ENCODE measurements around the gene RAB27B. TPM values are rescaled to one million over a fixed set of nuclear protein-coding genes. Genes with fewer than 3 reads are reported as not detected.

The RAB27B gene
- total and polyA plus RNA-seq, 10 of the 15 experiments (the other 5 are each of a cell fraction or from before 2014, with no cell fraction given) = under 0.01 to 0.03 TPM; not detected in 8

DNA sequence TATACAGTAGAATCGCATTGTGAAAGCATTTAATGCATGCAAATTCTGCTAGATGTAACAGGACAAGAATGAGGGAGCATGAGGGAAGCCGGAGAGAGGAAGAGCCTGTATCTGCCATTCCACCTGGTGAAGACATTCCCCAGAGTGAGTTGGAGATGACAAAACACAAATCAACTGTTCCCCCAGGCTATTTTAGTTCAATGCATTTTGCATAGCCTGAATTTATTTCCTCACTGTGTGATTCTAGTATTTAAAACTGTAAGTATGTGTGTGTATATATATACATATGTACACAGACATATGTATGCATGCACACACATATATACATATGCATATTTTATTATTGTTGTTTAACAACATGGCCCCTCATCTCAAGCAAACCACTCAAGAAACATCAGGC is 76.3 kb downstream of the RAB27B start:
- Histone ChIP-seq H2AFZ (ENCODE audit: control insufficient read depth, low read depth, low read length) (no peak overlapping the region), H3K4me1 (ENCODE audit: control insufficient read depth, insufficient read depth, low read length) (no peaks in the 10 kb centered on the region), H3K36me3 (ENCODE audit: control insufficient read depth in 2 of 2, insufficient read depth in 2 of 2, low read length in 1 of 2) (no peaks in the 10 kb centered on the region), H3K27ac (ENCODE audit: control insufficient read depth, insufficient read depth) (no peak overlapping the region), H3K9me3 (replicated peaks; ENCODE audit: control insufficient read depth, insufficient read depth, low read length) (no peaks in the 10 kb centered on the region), H3K27me3 (replicated peaks in 1 of 2; ENCODE audit: control insufficient read depth in 2 of 2, insufficient read depth in 2 of 2, low read length in 1 of 2) (no peaks in the 10 kb centered on the region), H3K9ac (ENCODE audit: control insufficient read depth, insufficient read depth, low read length) (no peak overlapping the region), H4K20me1 (ENCODE audit: control insufficient read depth, insufficient read depth) (no peaks in the 10 kb centered on the region), H3K79me2 (ENCODE audit: control insufficient read depth, insufficient read depth, low read length) (no peaks in the 10 kb centered on the region), H3K4me2 (ENCODE audit: control insufficient read depth, insufficient read depth) (no peak overlapping the region), H3K4me3 (no peak overlapping the region)
- BruUV-seq (replicated peaks) = no TSS peak
- no peak for DNase-seq (ENCODE audit: low read depth, low spot score)
- ChIA-PET SMC1A (ENCODE audit: uncharacterized antibody, unreplicated experiment) (no interaction called here), POLR2A (no interaction called here), RAD21 (ENCODE audit: unreplicated experiment) (no interaction called here), CTCF (no interaction called here)
- intact Hi-C loops (cut with micrococcal nuclease; ENCODE audit: unreplicated experiment) (no loop called here), in situ Hi-C loops (cut with MboI) (no loop called here)
- WGBS (ENCODE audit: insufficient coverage, insufficient replicate concordance, low lambda C conversion rate, missing lambda C conversion rate) = 0% methylated on average over 2 of the region's 2 CpGs
- no peak for TF ChIP-seq ZSCAN29 (IDR thresholded peaks at IDR 0.05)
- no peak for TF ChIP-seq PAX5 (IDR thresholded peaks at IDR 0.05; ENCODE audit: borderline replicate concordance, low read depth, low read length)
- TF ChIP-seq ZNF217 (IDR thresholded peaks at IDR 0.05) = no peak
- no peak for TF ChIP-seq FOXK2 (IDR thresholded peaks at IDR 0.05)
- no peak for TF ChIP-seq ZBED1 (IDR thresholded peaks at IDR 0.05; ENCODE audit: borderline replicate concordance)
- TF ChIP-seq EZH2 (IDR thresholded peaks at IDR 0.05; ENCODE audit: borderline replicate concordance, control insufficient read depth, low read depth, low read length) = no peak
- no peak for TF ChIP-seq HDAC2 (IDR thresholded peaks at IDR 0.05)
- TF ChIP-seq, protein P1, sequence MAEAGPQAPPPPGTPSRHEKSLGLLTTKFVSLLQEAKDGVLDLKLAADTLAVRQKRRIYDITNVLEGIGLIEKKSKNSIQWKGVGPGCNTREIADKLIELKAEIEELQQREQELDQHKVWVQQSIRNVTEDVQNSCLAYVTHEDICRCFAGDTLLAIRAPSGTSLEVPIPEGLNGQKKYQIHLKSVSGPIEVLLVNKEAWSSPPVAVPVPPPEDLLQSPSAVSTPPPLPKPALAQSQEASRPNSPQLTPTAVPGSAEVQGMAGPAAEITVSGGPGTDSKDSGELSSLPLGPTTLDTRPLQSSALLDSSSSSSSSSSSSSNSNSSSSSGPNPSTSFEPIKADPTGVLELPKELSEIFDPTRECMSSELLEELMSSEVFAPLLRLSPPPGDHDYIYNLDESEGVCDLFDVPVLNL (IDR thresholded peaks at IDR 0.05; ENCODE audit: low read depth, low read length) = no peak
- no peak for TF ChIP-seq SMAD5 (IDR thresholded peaks at IDR 0.05; ENCODE audit: low read depth)
- TF ChIP-seq KDM1A (IDR thresholded peaks at IDR 0.05; ENCODE audit: borderline replicate concordance) = no peak
- TF ChIP-seq, protein P2, sequence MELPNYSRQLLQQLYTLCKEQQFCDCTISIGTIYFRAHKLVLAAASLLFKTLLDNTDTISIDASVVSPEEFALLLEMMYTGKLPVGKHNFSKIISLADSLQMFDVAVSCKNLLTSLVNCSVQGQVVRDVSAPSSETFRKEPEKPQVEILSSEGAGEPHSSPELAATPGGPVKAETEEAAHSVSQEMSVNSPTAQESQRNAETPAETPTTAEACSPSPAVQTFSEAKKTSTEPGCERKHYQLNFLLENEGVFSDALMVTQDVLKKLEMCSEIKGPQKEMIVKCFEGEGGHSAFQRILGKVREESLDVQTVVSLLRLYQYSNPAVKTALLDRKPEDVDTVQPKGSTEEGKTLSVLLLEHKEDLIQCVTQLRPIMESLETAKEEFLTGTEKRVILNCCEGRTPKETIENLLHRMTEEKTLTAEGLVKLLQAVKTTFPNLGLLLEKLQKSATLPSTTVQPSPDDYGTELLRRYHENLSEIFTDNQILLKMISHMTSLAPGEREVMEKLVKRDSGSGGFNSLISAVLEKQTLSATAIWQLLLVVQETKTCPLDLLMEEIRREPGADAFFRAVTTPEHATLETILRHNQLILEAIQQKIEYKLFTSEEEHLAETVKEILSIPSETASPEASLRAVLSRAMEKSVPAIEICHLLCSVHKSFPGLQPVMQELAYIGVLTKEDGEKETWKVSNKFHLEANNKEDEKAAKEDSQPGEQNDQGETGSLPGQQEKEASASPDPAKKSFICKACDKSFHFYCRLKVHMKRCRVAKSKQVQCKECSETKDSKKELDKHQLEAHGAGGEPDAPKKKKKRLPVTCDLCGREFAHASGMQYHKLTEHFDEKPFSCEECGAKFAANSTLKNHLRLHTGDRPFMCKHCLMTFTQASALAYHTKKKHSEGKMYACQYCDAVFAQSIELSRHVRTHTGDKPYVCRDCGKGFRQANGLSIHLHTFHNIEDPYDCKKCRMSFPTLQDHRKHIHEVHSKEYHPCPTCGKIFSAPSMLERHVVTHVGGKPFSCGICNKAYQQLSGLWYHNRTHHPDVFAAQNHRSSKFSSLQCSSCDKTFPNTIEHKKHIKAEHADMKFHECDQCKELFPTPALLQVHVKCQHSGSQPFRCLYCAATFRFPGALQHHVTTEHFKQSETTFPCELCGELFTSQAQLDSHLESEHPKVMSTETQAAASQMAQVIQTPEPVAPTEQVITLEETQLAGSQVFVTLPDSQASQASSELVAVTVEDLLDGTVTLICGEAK (IDR thresholded peaks at IDR 0.05; ENCODE audit: borderline replicate concordance) = no peak
- TF ChIP-seq CBX5 (IDR thresholded peaks at IDR 0.05; ENCODE audit: low read depth) = no peak
- TF ChIP-seq RUNX3 (IDR thresholded peaks at IDR 0.05; ENCODE audit: low read length) = no peak
- no peak for TF ChIP-seq ZZZ3 (IDR thresholded peaks at IDR 0.05; ENCODE audit: control insufficient read depth, insufficient read length, low read depth)
- no peak for TF ChIP-seq YBX1 (IDR thresholded peaks at IDR 0.05)
- no peak for ATAC-seq
- FAIRE-seq = no peak
